HG02623 (cell line): Measurements from ENCODE around the gene C15orf62.
A peak's percentile ranks its signal among the peaks of the same experiment; 100 is the strongest.

Experiments used
- ATAC-seq: cut with Tn5 transposase; IDR thresholded peaks from one replicate; pipeline ENCODE4 v1.9.1; 2021; ENCODE audit warnings: moderate library complexity; ENCODE audit not compliant: unreplicated experiment

C15orf62 gene

DNA sequence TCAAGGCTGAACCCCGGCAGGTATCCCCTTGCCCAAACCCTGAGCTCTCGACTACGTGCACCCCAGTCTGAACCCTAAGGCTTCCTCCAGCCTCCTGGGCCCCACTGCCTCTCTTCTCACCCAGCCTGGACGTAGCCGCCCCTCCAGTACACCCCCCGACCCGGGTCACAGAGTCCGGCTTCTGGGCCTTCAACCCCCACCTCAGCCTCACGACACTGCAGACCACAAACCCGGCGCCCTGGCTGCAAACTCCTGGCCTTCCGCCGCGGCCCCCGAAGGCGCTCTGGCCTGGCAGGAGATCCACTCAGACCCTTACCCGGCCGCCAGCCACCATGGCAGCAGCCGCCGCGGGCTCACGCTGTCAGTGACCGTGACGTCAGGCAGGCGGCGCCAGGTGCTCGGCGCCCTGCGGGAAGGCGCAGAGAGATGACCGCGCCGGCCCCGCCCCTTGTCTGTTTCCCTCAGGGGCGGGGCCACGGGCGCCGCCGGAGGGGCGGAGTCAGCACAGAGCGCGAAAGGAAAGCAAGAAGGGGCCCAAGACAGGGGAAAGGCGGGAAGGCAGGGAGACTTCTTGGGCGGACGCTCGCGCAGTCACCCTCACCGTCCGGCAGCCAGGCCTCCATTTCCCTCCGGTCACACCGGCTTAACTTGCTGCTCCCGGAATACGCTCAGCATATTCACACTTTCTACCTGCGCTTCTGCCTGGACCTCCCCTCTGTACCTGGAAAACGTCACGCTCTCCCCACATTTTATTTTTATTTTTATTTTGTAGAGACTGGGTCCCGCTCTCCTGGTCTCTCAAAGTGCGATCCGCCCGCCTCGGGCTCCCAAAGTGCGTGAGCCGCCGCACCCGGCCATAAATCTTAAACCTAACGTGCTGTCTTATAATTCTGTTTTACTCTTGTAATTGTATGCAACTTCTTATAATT is 14.6 kb upstream of the C15orf62 start, which contains the start of gene RMDN3:
RMDN3 (minus strand) TSS at position 372 of the 929 bp plus-strand sequence. CDS start 471 bp downstream, outside the sequence.
- peak; percentile 75 for ATAC-seq

DNA sequence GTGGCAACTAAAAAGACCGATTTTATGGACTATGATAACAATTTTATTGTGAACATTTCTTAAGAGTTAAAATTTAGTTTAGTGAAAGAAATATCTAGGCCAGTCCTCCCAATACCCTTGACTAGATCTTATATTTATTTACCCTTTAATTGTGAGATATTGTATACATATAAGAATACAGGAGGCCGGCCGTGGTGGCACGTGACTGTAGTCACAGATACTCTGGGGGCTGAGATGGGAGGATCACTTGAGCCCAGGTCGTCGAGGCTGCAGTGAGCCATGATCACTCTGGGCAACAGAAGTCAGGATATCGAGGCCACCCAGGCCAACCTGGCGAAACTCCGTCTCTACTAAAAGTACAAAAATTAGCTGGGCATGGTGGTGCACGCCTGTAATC is 14.0 kb upstream of the C15orf62 start:
- no peak for ATAC-seq

DNA sequence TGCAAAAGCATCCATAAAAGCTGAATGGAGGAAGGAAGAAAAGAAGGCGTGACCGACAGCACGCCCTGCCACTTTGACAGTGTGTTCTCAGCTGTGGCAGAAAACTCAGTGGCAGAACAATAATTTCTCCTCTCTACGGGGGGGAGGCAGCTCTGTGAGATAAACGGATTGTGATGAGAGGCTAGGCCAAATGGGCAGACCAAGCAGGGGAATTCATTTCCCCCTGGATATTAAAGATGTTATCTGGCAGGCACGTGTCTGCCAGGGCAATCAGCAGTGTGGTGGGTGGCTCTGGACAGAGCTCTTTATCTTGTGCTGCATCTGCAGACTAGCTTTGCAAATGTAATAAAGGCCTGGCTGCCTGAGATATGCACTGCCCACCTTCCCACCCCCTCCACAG is 12.8 kb upstream of the C15orf62 start:
- no peak for ATAC-seq

DNA sequence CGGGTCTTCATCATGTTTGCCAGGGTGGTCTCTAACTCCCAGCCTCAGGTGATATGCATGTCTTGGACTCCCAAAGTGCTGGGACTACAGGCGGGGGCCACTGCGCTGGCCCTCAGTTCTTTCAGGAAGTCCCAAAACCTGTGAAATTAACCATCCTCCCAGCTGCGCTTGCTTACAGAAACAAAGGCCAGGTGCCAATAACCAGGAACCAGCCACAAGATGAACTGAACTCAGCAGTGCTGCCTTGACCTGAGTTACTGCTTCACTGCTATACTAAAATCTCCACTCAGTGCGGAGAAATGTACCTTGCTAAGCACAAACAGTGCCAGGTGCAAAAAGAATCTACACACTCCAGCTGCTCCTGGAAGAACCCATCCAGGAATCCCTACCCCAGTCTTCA is 9.8 kb upstream of the C15orf62 start:
- ATAC-seq = no peak

DNA sequence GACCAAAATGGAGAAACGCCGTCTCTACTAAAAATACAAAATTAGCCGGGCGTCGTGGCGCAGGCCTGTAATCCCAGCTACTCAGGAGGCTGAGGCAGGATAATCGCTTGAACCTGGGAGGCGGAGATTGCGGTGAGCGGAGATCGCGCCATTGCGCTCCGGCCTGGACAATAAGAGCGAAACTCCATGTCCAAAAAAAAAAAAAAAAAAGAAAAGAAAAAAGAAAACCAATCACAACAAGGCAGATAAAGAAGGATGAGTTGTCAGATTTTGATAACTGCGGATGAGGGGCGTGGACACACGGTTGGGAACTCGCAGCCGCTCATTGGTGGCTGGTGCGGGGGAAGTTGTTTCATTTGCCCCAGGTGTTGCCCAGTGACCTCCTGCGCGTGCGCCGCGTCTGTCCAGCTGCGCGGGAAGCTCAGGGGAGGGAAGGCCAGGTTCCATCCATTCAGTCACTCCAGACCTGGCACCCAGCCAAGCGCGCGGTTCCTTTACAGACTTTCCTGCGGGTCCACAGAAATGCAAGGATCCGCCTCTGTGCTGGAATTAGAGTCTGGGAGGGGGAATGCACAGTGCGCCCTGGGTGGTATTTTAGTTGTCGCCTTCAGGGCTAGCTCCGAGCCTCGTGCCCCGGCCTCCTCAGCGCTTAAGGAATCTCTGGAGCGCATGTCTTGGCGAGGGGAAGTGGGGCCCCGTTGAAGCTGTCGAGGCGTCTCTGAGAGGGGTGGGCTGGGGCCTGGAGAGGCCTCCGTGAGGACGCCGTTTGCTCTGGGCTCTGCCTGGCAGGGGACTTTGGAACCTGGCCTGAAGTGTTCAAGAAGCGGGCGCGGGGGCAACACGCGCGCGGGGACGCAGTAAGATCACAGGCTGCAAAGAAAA is 6.6 kb upstream of the C15orf62 start:
- peak; percentile 3 for ATAC-seq

DNA sequence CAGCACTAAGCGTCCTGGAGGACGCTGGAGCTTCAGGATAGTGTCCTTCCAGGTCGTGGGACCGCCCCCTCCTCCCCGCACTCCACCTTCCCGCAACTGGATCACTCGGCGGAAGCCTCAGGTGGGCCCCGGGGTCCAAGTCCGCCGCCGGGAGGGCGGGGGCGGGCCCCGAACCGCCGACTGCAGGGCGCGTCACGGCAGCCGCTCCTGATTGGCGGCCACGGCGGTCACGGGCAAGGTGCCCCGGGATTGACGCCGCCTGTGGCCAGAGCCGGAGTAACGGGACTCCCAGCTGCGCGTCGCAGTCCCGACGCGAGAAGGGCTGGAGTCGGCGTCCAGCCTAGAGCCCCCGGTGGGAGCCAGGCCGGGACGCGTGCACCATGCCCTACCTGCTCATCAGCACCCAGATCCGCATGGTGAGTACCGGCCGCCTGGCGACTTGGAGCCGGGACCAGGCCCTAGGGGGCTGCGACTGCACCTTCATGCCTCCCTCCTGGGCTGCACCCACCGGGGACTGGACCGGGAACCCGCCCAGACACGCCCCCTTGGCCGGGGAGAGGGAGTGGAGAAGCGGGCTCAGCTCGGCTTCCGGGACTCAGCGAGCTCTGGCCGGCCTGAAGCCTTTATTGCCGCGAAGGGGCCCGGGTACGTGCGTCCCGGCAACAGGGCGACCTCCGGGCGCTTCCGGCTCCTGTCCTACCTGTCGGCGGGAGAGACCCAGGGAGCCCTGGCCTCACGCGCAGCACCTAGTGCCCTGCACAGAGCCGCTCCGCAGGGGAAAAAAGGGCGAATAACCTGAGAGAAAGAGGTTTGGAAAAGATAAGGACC is 5.8 kb upstream of the C15orf62 start, which contains the start of gene GCHFR:
GCHFR (plus strand) TSS at position 268 of the 828 bp plus-strand sequence; CDS start at position 381, 113 bp downstream.
- ATAC-seq = peak; percentile 49

DNA sequence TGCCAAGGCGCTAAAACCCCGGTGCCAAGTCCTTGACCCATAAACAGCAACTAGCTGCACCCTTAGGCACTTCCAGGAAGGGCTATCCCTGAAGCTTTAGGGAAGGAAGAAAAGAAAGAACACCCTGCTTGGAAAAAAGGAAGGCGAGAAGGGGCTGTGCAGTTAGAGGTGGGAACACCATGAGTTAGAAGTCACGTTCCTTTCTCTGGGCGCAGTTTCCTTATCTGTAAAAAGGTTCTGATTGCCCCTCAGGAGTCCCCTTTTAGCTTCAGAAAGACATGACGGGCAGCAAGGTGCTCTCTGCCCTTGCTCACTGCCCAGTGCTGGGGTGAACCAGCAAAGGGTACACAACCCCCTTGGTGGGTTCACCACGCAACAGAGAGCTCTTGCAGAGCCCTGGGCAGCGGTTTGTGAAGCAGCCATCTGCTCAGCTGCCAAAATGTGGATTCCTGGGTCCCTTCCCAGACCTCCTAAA is 5.1 kb upstream of the C15orf62 start:
- no peak for ATAC-seq

DNA sequence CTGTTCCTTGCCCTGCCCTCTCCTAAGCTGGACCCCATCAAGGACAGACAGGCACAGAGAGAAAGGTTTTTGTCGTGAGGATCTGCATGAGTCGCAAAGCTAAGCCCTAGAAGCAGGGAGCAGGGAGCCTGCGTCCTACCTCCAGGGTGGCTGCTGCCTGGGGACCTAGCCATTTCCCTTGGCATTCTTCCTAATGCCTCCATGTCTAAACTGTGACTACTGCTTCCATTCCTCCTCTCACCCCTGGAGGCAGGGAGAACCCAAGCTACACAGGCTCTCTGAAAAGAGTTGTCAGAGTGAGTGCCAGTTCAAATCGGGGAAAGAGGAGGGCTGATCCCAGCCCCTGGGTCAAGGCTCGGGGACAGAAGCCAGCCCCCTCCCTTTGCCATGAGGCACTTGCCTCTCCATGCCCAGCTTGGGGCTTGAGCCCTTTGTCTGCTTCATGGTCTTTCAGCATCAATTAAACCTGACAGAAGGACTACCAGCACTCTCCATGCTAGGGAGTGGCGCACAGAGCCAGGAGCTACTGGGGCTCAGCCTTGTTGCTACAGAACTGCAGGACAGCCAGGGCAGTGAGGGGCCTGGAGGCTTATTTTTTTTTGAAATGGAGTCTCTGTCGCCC is 3.5 kb upstream of the C15orf62 start:
- ATAC-seq = no peak

DNA sequence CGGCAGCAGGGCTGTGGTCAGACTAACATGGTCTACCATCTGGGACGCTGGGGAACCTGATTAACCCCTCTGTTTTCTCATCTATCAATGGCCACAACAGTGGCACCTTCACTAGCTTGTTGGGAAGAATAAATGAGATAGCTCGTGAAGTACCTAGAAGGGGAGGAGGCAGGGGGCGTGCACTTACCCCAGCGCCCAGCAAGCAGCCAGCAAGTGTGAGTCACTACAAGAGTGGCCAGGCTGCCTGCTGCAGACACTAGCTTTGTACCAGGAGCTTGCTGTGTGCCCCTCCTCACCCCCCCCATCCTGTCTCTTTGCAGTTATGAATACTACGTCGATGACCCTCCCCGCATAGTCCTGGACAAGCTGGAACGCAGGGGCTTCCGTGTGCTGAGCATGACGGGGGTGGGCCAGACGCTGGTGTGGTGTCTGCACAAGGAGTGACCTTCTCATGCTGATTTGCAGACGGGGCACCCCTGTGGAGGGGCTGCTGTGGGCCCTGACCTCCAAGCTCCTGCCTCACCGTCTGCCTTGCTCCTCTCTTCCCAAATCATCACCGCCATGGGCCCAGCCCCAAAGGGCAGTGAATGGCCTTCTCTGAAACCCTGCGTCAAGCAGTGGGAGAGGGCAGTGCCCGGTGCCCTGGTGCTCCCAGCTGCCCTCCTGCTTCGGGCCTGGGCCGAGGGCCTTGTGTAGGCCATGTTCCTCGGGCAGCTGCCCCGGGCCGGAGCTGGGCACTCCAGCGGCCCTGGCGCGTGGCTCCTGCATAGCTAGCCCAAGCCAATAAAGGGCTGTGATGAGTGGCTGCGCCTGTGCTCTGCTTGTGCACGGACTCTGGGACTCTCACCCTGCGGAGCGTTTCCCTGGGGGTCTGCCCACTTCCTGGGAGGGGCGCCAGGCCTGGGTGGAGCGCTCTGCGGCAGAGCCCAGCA is 2.6 kb upstream of the C15orf62 start:
- ATAC-seq = no peak

DNA sequence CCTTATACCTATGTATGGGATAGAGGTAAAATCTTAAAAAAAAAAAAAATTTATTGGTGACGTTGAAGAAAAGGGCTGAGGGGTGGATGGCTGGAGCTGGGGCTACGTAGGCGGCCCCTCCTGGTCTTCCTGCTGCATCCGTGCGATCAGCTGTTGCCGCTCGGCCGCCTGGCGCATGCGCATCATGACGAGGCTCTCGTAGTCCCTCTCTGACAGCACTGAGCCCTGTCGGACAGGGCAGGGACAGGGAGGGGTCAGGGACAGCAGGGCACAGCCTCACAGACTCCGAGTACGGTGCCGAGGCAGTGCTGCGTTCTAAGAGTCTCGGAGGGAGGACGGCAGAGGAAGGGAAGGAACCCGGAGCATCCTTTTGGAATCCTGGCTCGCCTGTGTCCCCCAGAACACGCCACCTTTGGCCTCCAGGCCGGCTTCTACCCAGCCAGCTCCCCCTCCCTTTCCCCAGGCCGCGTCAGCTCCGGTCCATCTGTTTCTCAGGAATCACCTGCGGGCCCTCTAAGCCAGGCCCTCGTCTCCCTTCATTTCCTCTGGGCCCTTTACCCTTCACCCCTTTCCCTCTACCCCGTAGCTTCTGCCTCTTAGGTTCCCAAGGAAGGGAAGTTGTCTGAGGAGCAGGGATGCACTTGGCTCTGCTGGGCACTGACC is 1.8 kb upstream of the C15orf62 start:
- no peak for ATAC-seq

DNA sequence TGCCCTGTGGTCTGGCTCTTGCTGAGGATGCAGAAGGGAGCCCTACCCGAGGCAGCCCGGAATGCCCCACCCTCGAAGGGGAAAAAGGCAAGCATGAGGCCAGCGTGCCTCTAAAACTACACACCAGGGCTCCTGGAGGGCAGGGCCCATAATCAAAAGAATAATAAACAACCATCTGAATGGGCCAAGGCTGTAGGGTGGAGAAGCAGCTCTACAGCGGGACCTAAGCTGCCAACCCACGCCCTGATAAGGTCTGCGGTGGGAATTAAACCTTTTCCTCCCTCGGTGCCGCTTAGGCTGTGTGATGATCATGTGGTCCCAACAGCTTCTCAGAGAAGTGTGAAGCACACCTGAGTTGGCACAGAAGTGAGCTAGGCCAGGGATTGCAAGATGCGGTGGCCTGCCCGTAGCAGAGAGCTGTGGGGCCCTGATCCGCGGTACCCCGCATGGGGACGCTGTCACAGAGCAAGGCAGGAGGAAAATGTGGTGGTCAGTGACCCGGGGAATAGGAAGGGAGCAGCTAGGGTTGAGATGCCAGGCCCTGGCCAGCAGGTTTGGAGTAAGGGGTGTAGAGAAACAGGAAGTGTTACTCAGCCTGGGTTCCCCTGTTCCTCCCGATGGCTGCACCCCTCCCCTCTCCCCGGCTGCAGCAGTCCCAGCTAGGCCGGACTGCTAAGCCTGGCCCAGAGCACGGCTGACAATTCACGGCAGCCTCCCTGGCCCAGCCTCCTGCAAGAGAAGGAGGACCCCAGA is 1.1 kb upstream of the C15orf62 start:
- no peak for ATAC-seq

DNA sequence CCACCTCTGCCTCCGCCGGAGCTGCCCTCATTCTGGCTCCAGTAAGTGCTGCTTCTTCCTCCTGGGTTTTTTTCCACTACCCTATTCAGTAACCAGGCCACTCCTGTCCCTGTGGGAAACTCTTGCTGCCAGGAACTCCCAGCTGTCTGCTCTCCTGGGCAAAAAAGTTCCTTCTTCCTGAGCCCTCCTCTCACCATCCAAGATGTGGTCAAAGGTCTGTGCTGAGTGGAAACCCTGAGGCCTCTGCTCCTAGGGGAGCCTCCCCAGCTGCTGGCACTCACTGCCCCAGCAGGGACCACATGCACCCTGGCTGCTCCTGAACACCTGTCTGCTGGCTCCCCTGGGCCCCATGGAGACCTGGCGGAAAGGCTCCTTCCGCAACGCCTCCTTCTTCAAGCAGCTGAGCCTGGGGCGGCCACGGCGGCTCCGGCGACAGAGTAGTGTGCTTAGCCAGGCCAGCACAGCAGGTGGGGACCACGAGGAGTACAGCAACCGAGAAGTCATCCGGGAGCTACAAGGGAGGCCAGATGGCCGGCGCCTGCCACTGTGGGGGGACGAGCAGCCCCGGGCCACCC is 454 bp downstream of the C15orf62 start:
- ATAC-seq = no peak

DNA sequence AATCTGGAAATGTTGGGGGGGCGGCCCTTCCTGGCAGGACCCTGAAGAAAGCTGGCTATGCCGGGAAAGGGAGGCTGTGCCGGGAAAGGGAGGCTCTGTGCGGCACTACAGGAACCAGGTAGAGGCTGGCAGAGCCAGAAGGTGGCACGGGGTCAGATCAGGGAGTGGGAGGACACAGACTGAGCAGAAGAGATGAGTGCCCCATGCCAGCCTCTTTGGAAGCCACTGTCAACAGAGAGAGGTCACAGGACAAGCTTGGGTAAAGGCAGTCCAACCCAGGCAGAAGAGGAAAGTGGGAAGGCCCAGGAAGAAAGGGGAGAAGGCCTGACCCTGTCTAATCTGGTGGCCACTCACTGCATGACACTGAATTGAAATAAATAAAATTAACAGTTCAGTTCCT is 1.5 kb downstream of the C15orf62 start:
- no peak for ATAC-seq

DNA sequence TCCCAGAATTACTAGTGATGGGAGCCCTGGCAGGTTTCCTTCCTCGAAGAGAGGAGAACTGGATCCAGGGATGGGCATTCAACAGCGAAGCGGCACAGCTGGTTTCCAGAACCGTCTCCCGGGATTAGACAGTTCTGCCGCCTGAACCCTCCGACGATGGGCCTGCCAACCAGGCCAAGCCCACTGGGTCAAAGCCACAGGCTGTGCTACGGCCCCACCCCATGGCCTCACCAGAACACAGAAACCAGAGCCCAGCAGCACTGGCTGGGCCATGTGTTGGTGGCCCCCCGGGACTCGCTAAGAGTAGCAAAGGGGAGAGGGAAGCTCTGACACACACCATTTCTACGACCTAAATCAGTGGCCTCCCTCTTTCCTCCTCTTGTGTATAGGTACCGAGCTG is 2.2 kb downstream of the C15orf62 start:
- ATAC-seq = no peak

DNA sequence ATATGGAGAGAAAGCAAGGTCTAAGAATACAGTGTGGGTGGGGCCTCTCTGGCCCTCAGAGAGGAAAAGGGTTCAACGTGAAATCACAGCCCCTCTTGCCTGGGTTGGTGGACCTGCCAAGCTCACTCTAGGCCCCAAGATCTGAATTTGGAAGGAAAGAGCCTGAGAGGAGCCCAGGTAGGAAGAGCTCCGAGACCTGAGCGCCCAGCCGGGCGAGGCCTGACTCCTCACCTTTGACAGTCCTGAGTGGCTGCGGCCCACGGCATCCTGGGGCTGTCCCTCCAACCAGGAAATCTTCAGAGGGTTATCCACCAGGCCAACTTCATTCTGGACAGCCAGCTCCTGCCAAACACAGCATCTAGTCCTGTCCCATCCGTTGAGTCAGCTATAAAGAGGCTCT is 3.7 kb downstream of the C15orf62 start:
- no peak for ATAC-seq

DNA sequence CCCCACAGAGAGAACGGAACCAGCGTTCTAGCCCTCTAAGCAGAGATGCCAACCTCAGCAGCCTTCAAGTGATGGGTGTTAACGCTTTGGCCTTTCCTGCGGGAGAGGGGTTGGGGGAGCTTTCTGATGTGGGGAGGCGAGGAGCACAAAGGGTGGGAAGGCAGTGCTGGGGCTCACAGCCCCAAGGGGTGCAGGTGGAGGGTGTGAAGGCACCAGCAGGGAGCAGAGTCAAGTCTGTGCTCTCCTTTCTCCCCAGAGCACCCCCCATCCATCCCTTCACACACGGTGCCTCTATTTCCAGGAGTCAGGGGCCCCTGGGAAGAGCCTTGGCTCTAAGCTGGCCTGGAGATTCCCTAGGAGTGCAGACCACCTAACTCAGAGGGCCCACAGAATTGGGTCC is 4.1 kb downstream of the C15orf62 start:
- no peak for ATAC-seq

DNA sequence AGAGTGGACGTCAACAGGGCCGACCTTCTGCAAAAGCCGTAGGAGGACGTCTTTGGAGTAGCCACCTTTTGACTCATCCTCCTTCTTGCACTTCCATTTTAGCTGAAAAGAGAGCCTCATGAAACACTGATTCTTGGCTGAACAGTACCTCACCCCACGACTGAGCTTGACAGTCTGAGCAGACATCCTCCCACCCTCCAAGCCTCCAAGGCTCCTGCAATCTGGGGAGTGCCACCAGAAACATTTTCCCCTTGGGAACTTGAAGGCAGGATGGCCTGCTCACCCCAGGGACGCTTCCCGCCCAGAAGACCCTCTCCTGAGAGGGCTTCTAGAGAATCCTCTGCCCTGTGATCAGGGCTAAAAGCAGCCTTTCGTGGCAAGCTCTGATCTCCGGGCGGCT is 5.2 kb downstream of the C15orf62 start:
- ATAC-seq = no peak
